ENCODE measurements around the gene LRRC51. TPM values are rescaled to one million over a fixed set of nuclear protein-coding genes. Genes with fewer than 3 reads are reported as not detected.
A peak's percentile ranks its signal among the peaks of the same experiment; 100 is the strongest.

Gene LRRC51
- total and polyA plus RNA-seq, 2 of the 8 experiments (the other 6 are each of a cell fraction or from before 2014, with no cell fraction given): 7.7 to 7.9 TPM

DNA sequence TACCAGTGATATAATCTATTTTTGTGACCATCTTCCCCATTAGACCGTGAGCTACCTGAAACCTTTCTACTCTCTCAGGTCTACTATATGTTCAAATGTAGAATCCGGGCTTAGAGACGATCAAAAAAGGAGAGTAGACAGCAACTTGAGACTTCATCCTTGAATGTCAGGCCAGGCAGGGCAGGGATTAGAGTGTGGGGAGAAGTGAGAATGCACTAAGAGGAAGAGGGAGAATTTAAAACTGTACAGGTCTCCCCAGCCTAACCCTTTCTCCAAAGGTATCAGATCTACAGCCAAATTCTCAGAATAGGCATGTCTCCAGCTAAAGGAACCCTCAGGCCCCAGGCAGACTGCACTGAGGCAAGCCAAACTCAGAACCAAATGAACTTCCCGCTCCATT lies 21.5 kb downstream of the LRRC51 start:
- ChIA-PET CTCF (ENCODE audit: partially characterized antibody) (interaction anchor here (1.0 to 14.0 kb wide), 7 partner anchors 9 to 332 kb away, joined by 4 to 423 read pairs (median 6); partner anchors contain the start of gene CLPB), POLR2A (ENCODE audit: partially characterized antibody) (interaction anchor here (0.6 to 14.4 kb wide), 7 partner anchors 8 to 77 kb away, joined by 3 to 144 read pairs (median 4); partner anchors contain the start of genes ANAPC15 and LRRC51)
- WGBS, 2 experiments (ENCODE audit: extremely low coverage in 1 of 2, insufficient coverage in 1 of 2, insufficient read length in 1 of 2, insufficient replicate concordance in 2 of 2, low coverage in 1 of 2, low lambda C conversion rate in 2 of 2, missing lambda C conversion rate in 1 of 2): 77% methylated on average over 4 of the region's 4 CpGs; no CpG with 5 or more reads in 1 of the 2 experiments
- TF ChIP-seq POLR2A (IDR thresholded peaks at IDR 0.05; ENCODE audit: control extremely low read depth in 1 of 2, low read depth in 2 of 2, low read length in 2 of 2) (no peak), ATF3 (IDR thresholded peaks at IDR 0.05; ENCODE audit: insufficient read depth, low read depth, low read length) (no peak), YY1 (IDR thresholded peaks at IDR 0.05; ENCODE audit: low read depth, low read length) (no peak), GTF2F1 (IDR thresholded peaks at IDR 0.05; ENCODE audit: borderline replicate concordance, low read depth, low read length) (no peak), CEBPB (IDR thresholded peaks at IDR 0.05; ENCODE audit: low read depth, low read length) (no peak), EGR1 (IDR thresholded peaks at IDR 0.05; ENCODE audit: borderline replicate concordance, low read depth, low read length) (no peak), CTCF (IDR thresholded peaks at IDR 0.05; ENCODE audit: control extremely low read depth in 1 of 3, insufficient read depth in 1 of 3, low read depth in 1 of 3, low read length in 3 of 3) (no peak)

More for the DNA sequence above, 21.5 kb downstream of the LRRC51 start:
- peak overlapping the region; percentile 88 to 98 (median 95) for H3K9ac ChIP-seq (replicated peaks in 1 of 4; ENCODE audit: extremely low read depth in 1 of 4, low read depth in 3 of 4, low read length in 3 of 4)
- no peak overlapping the region for H3K23ac ChIP-seq (ENCODE audit: insufficient read length)
- no peak overlapping the region for H2BK15ac ChIP-seq (ENCODE audit: low read length)
- H3K27ac ChIP-seq (ENCODE audit: low read depth, low read length): peak overlapping the region; percentile 86
- H3K14ac ChIP-seq (ENCODE audit: insufficient read length): no peak overlapping the region
- H2BK20ac ChIP-seq (ENCODE audit: low read length): no peak overlapping the region
- peaks cover 13% of the 10 kb centered on the region for H3K79me1 ChIP-seq (ENCODE audit: low read depth, low read length)
- H3K4me3 ChIP-seq (ENCODE audit: extremely low read depth in 1 of 4, insufficient read depth in 2 of 4, low read depth in 3 of 4, low read length in 4 of 4): peak overlapping the region; percentile 95 to 98 (median 97)
- no peak overlapping the region for H2BK12ac ChIP-seq (ENCODE audit: low read depth, low read length)
- H2AFZ ChIP-seq (ENCODE audit: low read length): no peak overlapping the region
- H3K4ac ChIP-seq (replicated peaks; ENCODE audit: insufficient read length, low read depth, low read length): no peak overlapping the region
- no peak overlapping the region for H2BK120ac ChIP-seq (replicated peaks; ENCODE audit: low read depth, low read length)
- no peak overlapping the region for H3K18ac ChIP-seq (ENCODE audit: extremely low read depth, low read length)
- peaks cover 2 to 16% of the 10 kb centered on the region in 2 experiments for H4K20me1 ChIP-seq (replicated peaks in 1 of 2; ENCODE audit: control insufficient read depth in 1 of 2, insufficient read depth in 2 of 2, low read length in 2 of 2)
- H4K5ac ChIP-seq (ENCODE audit: insufficient read length, low read depth, low read length): no peak overlapping the region
- no peak overlapping the region for H3K56ac ChIP-seq (replicated peaks; ENCODE audit: insufficient read length, low read depth, low read length)
- H3K36me3 ChIP-seq (ENCODE audit: control insufficient read depth in 2 of 4, insufficient read depth in 4 of 4, low read length in 3 of 4): peaks cover 21 to 26% (median 24%) of the 10 kb centered on the region in 4 experiments
- H3K79me2 ChIP-seq (ENCODE audit: control insufficient read depth in 1 of 2, insufficient read depth in 2 of 2, low read length in 2 of 2): peaks cover 10 to 34% of the 10 kb centered on the region in 2 experiments
- no peaks in the 10 kb centered on the region for H3K9me3 ChIP-seq (ENCODE audit: insufficient read depth in 2 of 2, low read depth in 1 of 2, low read length in 1 of 2)
- H2AK5ac ChIP-seq (ENCODE audit: low read depth, low read length): peak overlapping the region; percentile 65; the same call in 1 of the 2 replicates
- peaks cover 6% of the 10 kb centered on the region for H3K23me2 ChIP-seq (ENCODE audit: low read depth, low read length)
- DNase-seq (ENCODE audit: low read depth in 1 of 2, low spot score in 2 of 2): no peak
- H2BK5ac ChIP-seq (ENCODE audit: low read depth, low read length): peak overlapping the region; percentile 73; the same call in 1 of the 2 replicates
- FAIRE-seq: no peak
- H3K4me2 ChIP-seq (ENCODE audit: insufficient read depth in 1 of 2, low read depth in 2 of 2, low read length in 2 of 2): peak overlapping the region; percentile 84 to 91
- no peak overlapping the region for H4K91ac ChIP-seq (replicated peaks; ENCODE audit: insufficient read length, low read length)
- no peak overlapping the region for H4K8ac ChIP-seq (ENCODE audit: extremely low read depth, insufficient read depth, low read length)
- H3K4me1 ChIP-seq (replicated peaks in 1 of 4; ENCODE audit: control insufficient read depth in 3 of 4, insufficient read depth in 4 of 4, low read length in 3 of 4): peaks cover 3 to 14% (median 5%) of the 10 kb centered on the region in 4 experiments; a peak in 6 of 7 replicates
- no peaks in the 10 kb centered on the region for H3K27me3 ChIP-seq (replicated peaks in 1 of 4; ENCODE audit: control insufficient read depth in 3 of 4, extremely low read depth in 1 of 4, insufficient read depth in 3 of 4, low read length in 3 of 4)
